Adrenal gland (tissue), 12 donors: ENCODE data around the gene HERC5. TPM values are rescaled to one million over a fixed set of nuclear protein-coding genes. Genes with fewer than 3 reads are reported as not detected.

Experiments
- DNase-seq, 7 donors: peaks; one replicate each; pipeline ENCODE4 v3.0.0-alpha.2; 2019 to 2020
- H3K27ac ChIP-seq, 5 donors: fragments of 200-600 bp; sonication (generic) in 4 of 5; 1 replicate in 3 of 5; 2 replicates in 2 of 5; pipeline versions ENCODE4 v1.5.1 to v1.8.0; 2016 to 2020; ENCODE audit warnings: mild to moderate bottlenecking in 1 of 5
- H3K27me3 ChIP-seq: fragments of 200-600 bp; 2 replicates; pipeline ENCODE4 v1.8.0; 2021
- H3K36me3 ChIP-seq, 2 donors: fragments of 200-600 bp; replicated peaks in 1 of 2; 1 replicate in 1 of 2; 2 replicates in 1 of 2; pipeline versions ENCODE4 v1.5.1 to v1.8.0; 2018 to 2022
- H3K4me1 ChIP-seq, 2 donors: fragments of 200-600 bp; replicated peaks in 1 of 2; 1 replicate in 1 of 2; 2 replicates in 1 of 2; pipeline versions ENCODE4 v1.5.1 to v1.8.0; 2018 to 2021
- H3K4me3 ChIP-seq, 4 donors: fragments of 200-600 bp; sonication (generic) in 3 of 4; one replicate each; pipeline ENCODE4 v1.5.1; 2016 to 2018
- H3K9me3 ChIP-seq, 3 donors: fragments of 200-600 bp; sonication (generic) in 1 of 3; replicated peaks in 1 of 3; 1 replicate in 2 of 3; 2 replicates in 1 of 3; pipeline versions ENCODE4 v1.5.1 to v1.8.0; 2016 to 2021
- POLR2A ChIP-seq, 2 donors: fragments of 450-650 bp; IDR thresholded peaks; one replicate each; pipeline ENCODE4 v1.6.1; 2017; ENCODE audit warnings: antibody characterized with exemption in 2 of 2, mild to moderate bottlenecking in 2 of 2, moderate library complexity in 1 of 2
- WGBS, 4 donors: extraction: QIAGEN DNeasy Blood & Tissue Kit in 2 of 4; methylation state at CpG; one replicate each; pipeline versions ENCODE4 v1.1.5 to v1.1.7; 2013 to 2017; 5-methylcytosine and 5-hydroxymethylcytosine counted together
- intact Hi-C, 2 donors: fragments of 100-400 bp; cut with DNase I; formaldehyde crosslinking; loops; one replicate each; pipeline versions ENCODE4 v1.14.1 to v1.15.0; 2022 to 2023
- polyA plus RNA-seq, 3 donors: library from polyadenylated mRNA; stranded (reverse); fragments of 200-250 nt in 2 of 3; fragments of 350-450 nt in 1 of 3; fragmentation: Illumina TruSeq in 1 of 3; extraction: RNeasy Lipid Tissue Mini Kit (QIAGEN cat#74804) in 1 of 3; gene quantifications; one replicate each; pipeline ENCODE4 v1.2.3, GENCODE V29; 2013 to 2014
- total RNA-seq, 9 donors: library from RNA; depleted of rRNA in 4 of 9; stranded (reverse); fragments of >200 nt in 4 of 9; fragments of 120-200 nt in 1 of 9; fragmentation: NEBNext Ultra II Directional in 1 of 9; extraction: Animal tissue kit (Norgen Biotek cat#: 25700) in 1 of 9; gene quantifications; one replicate each; pipeline versions ENCODE4 v1.1.0 to v1.2.4, GENCODE V29; 2013 to 2023
- TF ChIP-seq, protein P1 (sequence below), 6 experiments: fragments of 450-650 bp in 4 of 6; fragments of 200-600 bp in 2 of 6; sonication (generic) in 1 of 6; IDR thresholded peaks; 1 replicate in 5 of 6; 2 replicates in 1 of 6; pipeline versions ENCODE4 v1.5.1 to v1.8.0; 2016 to 2021; ENCODE audit warnings: antibody characterized with exemption in 6 of 6, mild to moderate bottlenecking in 2 of 6, moderate library complexity in 1 of 6
- donor health status: healthy with polysubstance abuse.
- donor health status: Bipolar disorder and iron deficiency.
- donor health status: DM: yes; HTN: yes; CAD: no.
- donor health status: DM: no; HTN: no; CAD: no.
- donor health status: DM: no; HTN: no; CAD: no.
- donor health status: DM: yes; HTN: yes; CAD: no.

The HERC5 gene
- total and polyA plus RNA-seq, 12 donors: 3.3 to 9.9 (median 6.6) TPM

DNA sequence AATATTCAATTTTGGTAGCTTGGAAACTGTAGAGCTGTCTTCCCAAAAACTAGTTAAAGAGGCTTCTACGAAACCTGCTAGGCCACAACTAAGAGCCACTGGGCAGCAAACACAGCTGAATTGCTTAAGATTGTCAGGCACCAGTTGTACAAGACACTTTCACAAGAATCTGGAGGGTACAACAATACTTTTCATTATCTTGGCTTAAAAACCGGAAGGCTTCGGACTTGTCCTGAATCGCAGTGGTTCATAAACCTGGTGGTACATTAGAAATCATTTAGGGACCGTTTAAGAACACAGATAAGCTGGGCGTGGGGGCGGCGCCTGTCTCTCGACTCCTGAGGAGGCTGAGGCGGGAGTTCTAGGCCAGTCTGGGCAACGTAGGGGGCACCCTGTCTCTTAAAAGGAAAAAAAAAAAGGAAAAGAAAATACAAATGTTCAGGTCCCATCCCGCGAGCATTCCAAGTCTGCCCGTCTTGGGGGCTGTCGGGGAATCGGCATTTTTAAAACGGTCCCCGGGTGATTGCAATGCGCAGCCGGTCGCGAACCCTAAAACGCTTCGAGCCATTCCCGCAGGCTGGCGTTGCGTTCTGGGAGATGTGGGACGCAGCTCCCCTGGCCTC, 65.9 kb downstream of the HERC5 start:
- no peaks in the 10 kb centered on the region for H3K9me3 ChIP-seq
- TF ChIP-seq POLR2A (IDR thresholded peaks at IDR 0.05): no peak
- TF ChIP-seq, protein P1, sequence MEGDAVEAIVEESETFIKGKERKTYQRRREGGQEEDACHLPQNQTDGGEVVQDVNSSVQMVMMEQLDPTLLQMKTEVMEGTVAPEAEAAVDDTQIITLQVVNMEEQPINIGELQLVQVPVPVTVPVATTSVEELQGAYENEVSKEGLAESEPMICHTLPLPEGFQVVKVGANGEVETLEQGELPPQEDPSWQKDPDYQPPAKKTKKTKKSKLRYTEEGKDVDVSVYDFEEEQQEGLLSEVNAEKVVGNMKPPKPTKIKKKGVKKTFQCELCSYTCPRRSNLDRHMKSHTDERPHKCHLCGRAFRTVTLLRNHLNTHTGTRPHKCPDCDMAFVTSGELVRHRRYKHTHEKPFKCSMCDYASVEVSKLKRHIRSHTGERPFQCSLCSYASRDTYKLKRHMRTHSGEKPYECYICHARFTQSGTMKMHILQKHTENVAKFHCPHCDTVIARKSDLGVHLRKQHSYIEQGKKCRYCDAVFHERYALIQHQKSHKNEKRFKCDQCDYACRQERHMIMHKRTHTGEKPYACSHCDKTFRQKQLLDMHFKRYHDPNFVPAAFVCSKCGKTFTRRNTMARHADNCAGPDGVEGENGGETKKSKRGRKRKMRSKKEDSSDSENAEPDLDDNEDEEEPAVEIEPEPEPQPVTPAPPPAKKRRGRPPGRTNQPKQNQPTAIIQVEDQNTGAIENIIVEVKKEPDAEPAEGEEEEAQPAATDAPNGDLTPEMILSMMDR (IDR thresholded peaks at IDR 0.05): no peak
- intact Hi-C loops: no loop called here
- H3K27me3 ChIP-seq: no peaks in the 10 kb centered on the region
- H3K36me3 ChIP-seq: peaks cover 0 to 13% of the 10 kb centered on the region in 2 donors
- H3K4me3 ChIP-seq: peak overlapping the region; percentile 70 to 84 (median 75)
- H3K4me1 ChIP-seq: peaks cover 17 to 43% of the 10 kb centered on the region in 2 donors
- H3K27ac ChIP-seq: peak overlapping the region; percentile 70 to 90 (median 87)
- peak; percentile 25 to 62 (median 47) for DNase-seq
- 1 to 2% (median 1%) methylated on average over 21 to 28 of the region's 28 CpGs for WGBS, 4 donors

DNA sequence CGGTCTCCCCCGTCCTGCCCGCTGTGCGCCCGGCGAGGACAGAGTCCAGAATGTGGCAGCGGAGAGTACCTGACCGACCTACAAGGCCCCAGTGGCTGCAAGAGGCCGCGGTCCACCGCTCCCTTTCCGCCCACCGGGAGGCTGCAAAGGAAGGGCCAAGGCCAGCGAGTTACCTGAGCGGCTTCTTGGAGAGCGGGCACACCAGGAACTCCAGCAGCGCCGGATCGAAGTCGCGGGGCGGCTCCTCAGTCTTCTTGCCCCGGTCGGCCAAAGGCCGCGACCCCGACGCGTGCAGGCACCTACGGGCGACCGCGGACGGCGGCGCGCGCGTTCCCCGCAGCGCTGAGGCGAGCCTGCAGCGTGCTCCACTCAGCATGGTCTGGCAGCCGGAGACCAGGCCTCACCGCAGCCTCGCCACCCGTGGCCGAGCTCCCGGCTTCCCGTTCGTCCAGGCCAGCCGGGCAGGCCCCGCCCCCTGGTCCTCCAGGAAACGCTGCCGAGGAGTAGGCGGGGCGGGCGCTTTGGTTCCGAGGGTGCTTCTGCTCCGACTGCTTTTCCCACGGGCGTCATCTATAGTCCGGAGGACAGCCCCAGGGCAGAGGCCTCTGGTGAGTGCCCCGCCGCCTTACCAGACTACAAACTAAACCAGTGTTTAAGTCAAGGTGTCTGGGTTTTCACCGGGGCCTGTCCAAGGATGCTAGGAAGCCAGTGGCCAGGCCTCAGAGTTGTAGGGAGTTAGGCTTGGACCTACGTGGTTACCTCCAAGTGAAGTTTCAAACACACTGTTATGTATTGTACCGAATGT, 66.6 kb downstream of the HERC5 start, which contains the start of gene PYURF:
TSS of gene PYURF (minus strand) at position 452 of the 805 bp plus-strand sequence. CDS start at position 376, 76 bp downstream.
- H3K4me1 ChIP-seq: peaks cover 17 to 43% of the 10 kb centered on the region in 2 donors
- H3K9me3 ChIP-seq: no peaks in the 10 kb centered on the region
- peak; percentile 64 to 89 for TF ChIP-seq POLR2A (IDR thresholded peaks at IDR 0.05)
- TF ChIP-seq, protein P1 (IDR thresholded peaks at IDR 0.05): no peak
- H3K4me3 ChIP-seq: peak within 1 kb of the TSS; percentile 70 to 84 (median 75)
- peak within 1 kb of the TSS; percentile 70 to 90 (median 87) for H3K27ac ChIP-seq
- no peaks in the 10 kb centered on the region for H3K27me3 ChIP-seq
- intact Hi-C loops: no loop called here
- peaks cover 0 to 13% of the 10 kb centered on the region in 2 donors for H3K36me3 ChIP-seq
- 0 to 3% (median 1%) methylated on average over 3 to 68 of the region's 68 CpGs for WGBS, 4 donors
- DNase-seq: peak; percentile 95 to 98 (median 97)

DNA sequence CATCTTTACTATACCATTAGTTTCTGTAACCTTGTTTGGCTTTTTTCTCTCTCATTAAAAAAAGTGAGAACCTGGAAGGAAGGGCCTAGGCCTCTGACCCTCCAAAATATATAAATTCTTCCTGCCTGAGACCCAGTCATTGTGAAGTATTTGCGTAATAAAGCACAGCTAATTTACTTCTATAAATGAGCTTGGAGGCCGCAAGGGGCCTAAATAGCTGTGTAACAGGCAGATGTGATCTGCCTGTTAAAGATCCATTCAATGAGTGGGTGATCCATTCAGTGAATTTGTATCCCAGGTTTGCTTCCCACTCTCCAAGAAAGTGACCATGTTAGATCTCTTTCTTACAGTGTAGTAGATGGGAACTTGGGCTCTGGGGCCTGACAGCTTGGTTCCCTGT, 67.3 kb downstream of the HERC5 start:
- Histone ChIP-seq H3K27me3 (no peaks in the 10 kb centered on the region), H3K36me3 (peaks cover 0 to 13% of the 10 kb centered on the region in 2 donors), H3K9me3 (no peaks in the 10 kb centered on the region), H3K4me3 (peak overlapping the region in 2 of 4 donors; percentile 1 to 75), H3K4me1 (peaks cover 17 to 43% of the 10 kb centered on the region in 2 donors), H3K27ac (peak overlapping the region; percentile 70 to 90 (median 87))
- no peak for DNase-seq
- TF ChIP-seq, protein P1 (IDR thresholded peaks at IDR 0.05): no peak
- TF ChIP-seq POLR2A (IDR thresholded peaks at IDR 0.05): no peak
- WGBS, 4 donors: 50 to 60% (median 55%) methylated on average over 2 of the region's 2 CpGs
- intact Hi-C loops: no loop called here

DNA sequence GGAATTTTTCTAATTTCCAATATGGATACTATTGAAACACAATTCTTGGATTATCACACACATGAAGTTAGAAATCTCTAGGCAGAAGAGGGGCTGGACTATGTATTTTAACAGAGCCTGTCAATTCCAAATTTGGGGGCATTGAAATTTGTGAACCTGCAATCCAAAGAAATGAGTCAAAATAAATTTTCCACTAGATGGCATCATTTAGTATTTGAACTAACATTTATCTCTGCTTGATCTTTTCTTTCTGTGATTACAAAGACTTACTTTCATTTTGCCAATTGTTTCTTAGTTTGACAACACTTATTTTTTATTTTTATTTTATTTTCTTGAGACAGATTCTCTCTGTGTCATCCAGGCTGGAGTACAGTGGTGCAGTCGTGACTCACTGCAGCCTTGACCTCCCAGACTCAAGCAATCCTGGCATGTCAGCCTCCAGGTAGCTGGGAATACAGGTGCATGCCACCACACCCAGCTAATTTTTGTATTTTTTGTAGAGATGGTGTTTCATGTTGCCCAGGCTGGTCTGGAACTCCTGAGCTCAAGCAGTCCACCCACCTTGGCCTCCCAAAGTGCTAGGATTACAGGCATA, 69.4 kb downstream of the HERC5 start:
- intact Hi-C loops: loop anchor here in 1 of 2 donors (5.0 kb wide), 1 partner anchor 131 kb away; no protein-coding TSS in a partner anchor
- Histone ChIP-seq H3K4me3 (no peak overlapping the region), H3K27ac (peak overlapping the region in 2 of 5 donors; percentile 51 to 60), H3K9me3 (no peaks in the 10 kb centered on the region), H3K4me1 (peaks cover 17 to 35% of the 10 kb centered on the region in 2 donors), H3K27me3 (no peaks in the 10 kb centered on the region), H3K36me3 (peaks cover 0 to 3% of the 10 kb centered on the region in 2 donors)
- peak in 5 of 7 donors; percentile 22 to 61 (median 49) for DNase-seq
- no peak for TF ChIP-seq POLR2A (IDR thresholded peaks at IDR 0.05)
- TF ChIP-seq, protein P1 (IDR thresholded peaks at IDR 0.05): peak in 5 of 6 experiments; percentile 5 to 35 (median 31)
- WGBS, 4 donors: 16 to 39% (median 34%) methylated on average over 1 of the region's 1 CpG
